HS-5 (cell line): ENCODE data around the gene CUX1.

Source experiments
- DNase-seq: peaks from one replicate; pipeline ENCODE4 v3.0.0-alpha.2; 2012; ENCODE audit warnings: low read depth

The CUX1 gene

GRCh38 chr7:102185796-102186195 lies 368.4 kb downstream of the CUX1 start:
- no peak for DNase-seq

DNA sequence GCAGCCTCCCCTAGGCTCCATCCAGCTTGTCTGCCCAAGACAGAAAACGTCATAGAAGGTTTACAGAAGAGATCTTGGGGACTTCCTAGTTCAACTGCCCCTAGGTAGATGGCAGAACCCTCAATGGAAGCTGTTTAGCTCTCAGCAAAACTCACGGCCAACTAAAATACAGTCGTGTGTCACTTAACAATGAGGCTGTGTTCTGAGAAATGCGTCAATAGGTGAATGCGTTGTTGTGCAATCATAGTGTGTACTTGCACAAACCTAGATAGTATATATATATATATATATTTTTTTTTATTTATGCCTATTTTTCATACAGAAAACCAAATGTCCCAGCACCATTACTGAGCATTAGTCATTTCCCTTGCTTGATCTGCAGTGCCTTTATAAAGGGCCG lies 368.9 kb downstream of the CUX1 start:
- DNase-seq, result no peak

GRCh38 chr7:102188746-102189145 lies 371.3 kb downstream of the CUX1 start:
- no peak for DNase-seq

GRCh38 chr7:102189756-102190155 lies 372.3 kb downstream of the CUX1 start:
- no peak for DNase-seq

DNA sequence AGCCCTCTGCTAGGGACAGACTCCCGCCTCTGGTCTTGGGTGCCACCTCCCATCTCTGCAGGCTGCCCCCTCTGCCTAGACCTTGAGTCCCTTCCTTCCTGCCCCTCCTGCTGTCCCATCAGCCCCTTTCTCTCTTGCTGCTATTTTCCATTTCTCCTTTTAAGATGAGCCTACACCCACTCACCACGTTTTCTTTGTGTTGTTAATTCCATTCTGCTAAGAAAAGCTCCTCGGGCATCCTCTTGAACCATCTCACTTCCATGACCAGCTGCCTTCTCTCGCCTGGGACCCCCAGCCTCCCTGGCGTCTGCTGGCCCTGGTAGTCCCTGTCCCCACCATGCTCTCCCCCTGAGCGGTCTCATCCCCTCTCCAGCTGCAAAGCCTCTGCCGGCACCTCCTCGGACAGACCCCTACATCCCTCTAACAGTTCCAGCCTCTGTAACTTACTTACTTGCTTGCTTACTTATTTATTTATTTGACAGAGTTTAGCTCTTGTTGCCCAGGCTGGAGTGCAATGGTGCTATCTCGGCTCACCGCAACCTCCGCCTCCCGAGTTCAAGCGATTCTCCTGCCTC lies 373.4 kb downstream of the CUX1 start:
- DNase-seq, result no peak

DNA sequence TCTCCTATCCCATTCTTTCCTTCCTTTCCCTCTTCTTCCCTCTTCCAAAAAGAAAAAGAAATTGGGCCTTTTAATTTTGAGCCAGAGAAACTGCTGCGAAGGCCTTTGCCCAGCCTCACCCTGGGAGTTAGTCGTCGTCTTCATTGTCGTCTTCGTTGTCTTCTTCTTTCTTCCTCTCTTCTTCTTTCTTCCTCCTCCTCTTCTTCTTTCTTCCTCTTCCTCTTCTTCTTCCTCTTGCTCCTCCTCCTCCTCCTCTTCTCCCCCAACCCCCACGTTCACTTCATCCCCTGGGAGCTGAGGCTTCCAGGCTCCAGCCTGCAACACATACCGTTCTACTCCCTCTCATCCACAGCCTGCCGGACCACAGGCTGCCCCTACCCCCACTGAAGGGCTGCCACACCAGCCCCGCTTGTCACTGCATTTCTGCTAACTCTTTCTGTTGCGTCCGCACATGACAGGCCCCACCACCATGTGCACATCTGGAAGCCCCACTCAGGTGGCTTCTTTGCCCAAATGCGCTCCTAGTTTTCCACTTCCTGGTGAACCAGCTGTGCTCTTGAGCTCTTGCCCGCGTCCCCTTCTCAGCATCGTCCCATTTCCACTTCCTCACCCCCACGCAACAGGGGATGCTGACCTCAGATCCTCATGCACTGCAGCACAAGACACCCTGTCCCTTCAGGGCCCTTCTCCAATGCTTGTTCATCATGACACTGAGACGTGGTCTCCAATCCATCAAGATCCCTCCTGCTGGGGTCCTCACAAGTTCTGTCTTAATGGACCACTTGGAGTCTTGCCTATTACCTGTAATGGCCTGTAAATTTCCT lies 374.3 kb downstream of the CUX1 start:
- DNase-seq, result no peak

DNA sequence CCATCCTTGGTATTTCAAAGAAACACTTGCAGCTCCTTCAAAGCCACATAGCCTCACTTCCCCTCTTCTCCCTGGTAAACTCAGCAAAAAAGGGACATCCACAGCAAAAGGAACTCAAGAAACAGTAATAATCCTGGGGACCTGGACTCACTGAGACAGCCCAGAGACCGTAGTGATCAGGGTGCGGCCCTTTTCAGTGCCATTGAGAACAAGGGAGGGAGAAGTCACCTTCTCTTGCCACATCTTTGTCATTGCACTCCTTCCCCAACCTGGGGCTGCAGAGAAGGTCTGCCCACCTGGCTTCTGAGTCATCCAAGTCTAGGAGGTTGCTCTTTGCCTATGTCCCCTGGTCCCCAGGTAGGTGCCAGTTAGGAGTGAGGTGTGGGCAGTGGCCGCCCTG lies 375.4 kb downstream of the CUX1 start:
- no peak for DNase-seq

DNA sequence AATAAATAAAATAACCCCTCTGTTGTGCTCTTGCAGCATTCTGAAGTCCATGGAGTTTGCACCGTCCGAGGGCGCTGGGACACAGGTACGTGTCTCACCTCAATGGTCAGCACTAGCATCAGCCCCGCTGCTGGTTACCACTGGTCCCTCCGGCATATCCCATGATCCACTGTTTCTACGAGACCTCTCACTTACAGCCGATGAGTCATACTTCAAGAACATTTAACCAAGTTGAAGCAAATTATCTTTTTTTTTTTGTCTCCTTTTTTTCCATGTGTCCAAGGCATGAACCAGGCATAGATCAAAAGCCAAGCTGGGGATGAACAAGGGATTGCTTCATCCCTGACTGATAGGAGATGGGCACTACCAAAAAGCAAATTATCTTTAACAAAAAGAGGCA lies 376.4 kb downstream of the CUX1 start:
- no peak for DNase-seq

- no peak for DNase-seq
Measured at GRCh38 chr7:102195361-102195760, 377.9 kb downstream of the CUX1 start.

GRCh38 chr7:102196028-102196427 lies 378.6 kb downstream of the CUX1 start:
- no peak for DNase-seq

GRCh38 chr7:102197161-102197560 lies 379.7 kb downstream of the CUX1 start:
- DNase-seq, result no peak

DNA sequence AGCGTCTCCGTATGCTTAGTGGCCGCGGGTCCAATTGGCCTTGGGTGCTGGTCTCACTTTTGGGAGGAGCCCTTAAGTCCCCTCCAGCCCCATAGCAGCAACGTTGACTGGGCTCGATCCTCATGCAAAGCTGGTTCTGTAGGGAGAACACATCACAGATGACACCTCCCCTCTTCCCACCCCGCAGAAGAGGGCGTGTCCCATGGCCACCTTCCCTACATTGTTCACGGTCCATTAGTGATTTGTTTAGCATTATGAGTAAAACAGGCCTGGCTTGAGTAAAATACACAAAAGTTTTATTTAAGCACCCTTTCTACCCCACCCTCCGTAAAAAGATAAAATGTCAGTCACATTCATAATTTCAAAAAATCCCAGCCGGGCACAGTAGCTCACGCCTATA lies 380.2 kb downstream of the CUX1 start:
- DNase-seq, result no peak

DNA sequence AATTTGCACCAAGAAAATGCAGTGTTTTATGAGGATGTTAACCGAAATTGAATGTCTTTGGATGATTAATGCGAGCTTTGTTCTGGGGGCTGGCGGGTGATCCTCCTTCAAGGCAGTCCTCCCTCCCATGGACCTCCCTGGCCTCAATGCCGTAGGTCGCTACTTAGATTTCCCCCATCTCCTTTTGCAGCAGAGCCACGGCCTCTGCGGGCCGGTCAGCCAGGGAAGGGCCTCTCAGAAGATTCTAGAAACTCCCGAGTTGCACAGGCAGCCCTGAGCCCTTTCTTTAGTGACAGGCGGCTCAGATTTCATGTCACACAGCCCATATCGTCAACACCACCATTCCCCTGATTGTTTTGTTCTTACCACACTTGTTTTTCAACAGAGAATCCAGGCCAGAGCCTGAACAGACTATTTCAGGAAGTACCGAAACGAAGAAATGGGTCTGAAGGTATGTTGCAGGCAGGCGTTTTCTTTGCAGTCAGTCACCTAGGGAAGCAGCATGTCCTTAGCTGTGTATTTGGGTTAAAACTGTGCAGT lies 381.1 kb downstream of the CUX1 start:
- no peak for DNase-seq

- no peak for DNase-seq
Measured at GRCh38 chr7:102201576-102201975, 384.1 kb downstream of the CUX1 start.

- DNase-seq, result no peak
Measured at GRCh38 chr7:102202556-102202955, 385.1 kb downstream of the CUX1 start.

GRCh38 chr7:102203218-102203617 lies 385.8 kb downstream of the CUX1 start:
- no peak for DNase-seq

DNA sequence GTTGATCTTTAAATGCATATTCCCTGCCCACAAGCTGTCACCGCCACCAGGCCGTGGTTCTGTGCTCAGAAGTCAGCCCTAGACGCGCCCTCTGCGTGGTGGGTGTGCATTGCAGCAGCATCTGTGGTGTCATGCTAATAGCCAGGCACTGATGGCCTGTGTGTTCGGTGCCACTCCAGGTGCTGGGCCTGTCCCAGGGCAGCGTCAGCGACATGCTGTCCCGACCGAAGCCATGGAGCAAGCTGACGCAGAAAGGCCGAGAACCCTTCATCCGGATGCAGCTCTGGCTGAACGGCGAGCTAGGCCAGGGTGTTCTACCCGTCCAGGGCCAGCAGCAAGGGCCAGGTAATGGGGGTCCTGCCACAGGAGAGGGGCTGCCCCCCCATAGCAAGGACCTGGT lies 386.8 kb downstream of the CUX1 start:
- DNase-seq, result no peak

- no peak for DNase-seq
Measured at GRCh38 chr7:102205915-102206314, 388.5 kb downstream of the CUX1 start.

- no peak for DNase-seq
Measured at GRCh38 chr7:102208826-102209225, 391.4 kb downstream of the CUX1 start.

DNA sequence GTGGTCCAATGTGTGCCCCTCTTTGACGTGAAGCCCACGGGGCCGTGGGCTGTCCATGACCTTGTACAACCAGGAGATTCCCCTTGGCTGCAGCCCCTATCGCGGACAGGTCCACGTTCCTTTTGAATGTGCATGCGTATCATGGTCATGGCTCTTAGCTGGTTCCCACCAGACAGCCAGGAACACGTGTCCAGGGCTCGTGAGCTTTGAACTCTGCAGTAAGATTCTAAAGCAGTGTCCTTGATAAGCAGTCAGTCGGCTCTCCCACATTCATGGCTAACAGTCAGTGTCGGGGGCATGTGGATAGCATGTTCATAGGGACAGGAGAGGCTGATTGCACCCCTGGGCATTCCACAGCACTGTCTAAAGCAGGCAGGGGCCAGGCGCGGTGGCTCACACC lies 393.4 kb downstream of the CUX1 start:
- no peak for DNase-seq

DNA sequence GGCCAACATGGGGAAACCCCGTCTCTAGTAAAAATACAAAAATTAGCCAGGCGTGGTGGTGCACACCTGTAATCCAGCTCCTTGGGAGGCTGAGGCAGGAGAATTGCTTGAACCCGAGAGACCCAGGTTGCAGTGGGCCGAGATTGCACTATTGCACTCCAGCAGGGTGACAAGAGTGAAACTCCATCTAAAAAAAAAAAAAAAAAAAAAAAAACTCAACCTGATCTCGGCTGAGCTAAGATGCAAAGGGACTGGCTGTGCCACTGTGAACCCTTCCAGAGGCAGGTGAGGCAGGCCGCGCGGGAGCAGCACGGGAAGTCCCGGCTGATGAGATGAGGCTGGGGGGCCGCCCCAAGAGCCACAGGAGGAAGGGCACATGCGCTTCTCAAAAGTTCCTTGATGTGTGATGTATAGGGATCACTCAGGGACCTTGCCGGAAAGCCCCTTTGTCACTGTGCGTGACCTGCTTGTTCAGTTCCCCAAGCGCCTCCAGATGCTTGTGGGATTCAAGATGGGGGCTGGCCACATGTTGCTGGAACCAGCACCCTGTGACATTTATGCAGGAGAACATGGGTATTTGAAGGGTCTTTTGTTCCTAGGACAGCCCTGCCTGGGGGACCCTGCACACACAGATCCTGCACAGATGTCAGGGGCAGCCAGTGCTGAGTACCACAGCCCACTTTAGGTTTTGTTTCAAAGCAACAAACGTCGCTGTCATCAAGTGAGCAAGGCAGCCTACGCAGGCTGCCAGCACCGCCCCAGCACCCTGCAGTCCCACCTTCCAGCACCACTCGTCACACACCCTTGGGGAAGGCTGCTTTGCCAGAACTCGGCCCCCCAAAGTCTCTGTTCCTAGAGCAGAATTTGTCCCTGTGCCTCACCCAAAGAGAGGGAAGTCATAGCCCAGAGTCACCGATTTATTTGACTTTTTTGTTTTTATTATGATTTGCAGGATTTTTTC lies 394.4 kb downstream of the CUX1 start:
- DNase-seq, result no peak

DNA sequence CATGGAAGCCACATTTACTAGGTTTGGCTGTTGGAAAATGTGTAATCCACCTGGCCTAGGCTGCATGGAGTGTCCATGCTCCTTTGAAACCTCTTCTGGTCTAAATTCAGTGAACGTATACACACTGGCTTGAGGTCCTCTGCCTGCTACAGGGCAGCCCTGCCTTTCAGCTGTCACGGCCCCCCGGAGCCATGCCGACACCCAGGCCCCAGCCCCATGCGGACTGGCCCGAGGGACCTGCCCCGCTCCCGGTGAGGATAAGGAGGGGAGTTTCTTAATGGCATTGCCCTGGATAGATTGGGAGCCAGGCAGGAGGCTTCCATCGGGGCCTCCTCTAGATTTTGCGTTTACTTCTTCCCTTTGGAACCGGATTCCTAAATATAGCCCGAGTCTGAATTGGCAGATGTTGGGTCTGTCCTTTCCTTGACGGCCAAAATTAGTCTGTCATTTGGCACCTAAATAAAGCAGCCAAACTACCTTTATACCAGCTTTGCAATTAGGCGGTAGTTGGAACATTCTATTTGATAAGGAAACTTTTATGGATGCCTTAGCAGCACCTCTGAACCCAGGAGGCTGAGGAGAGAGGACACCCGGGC lies 397.1 kb downstream of the CUX1 start:
- DNase-seq, result no peak
